CD14-positive monocyte (primary cell): ENCODE data around the gene DZIP1. TPM values are rescaled to one million over a fixed set of nuclear protein-coding genes. Genes with fewer than 3 reads are reported as not detected.

Source experiments
- DNase-seq, 3 donors: peaks; one replicate each; pipeline ENCODE4 v3.0.0-alpha.2; 2011 to 2022
- H2AFZ ChIP-seq: 2 replicates; pipeline ENCODE4 v1.6.0; 2012; ENCODE audit warnings: mild to moderate bottlenecking, low read depth, low read length, inconsistent platforms; ENCODE audit not compliant: insufficient read depth, poor library complexity, severe bottlenecking
- H3K27ac ChIP-seq, 2 donors: 1 replicate in 1 of 2; 2 replicates in 1 of 2; pipeline ENCODE4 v1.5.1; 2012 to 2013; ENCODE audit warnings: low read length in 2 of 2, control low read depth in 1 of 2, inconsistent platforms in 1 of 2, low read depth in 1 of 2, mild to moderate bottlenecking in 1 of 2
- H3K27me3 ChIP-seq, 2 donors: one replicate each; pipeline versions ENCODE4 v1.6.0 to v1.6.1; 2011 to 2013; ENCODE audit warnings: low read length in 2 of 2; ENCODE audit not compliant: control insufficient read depth in 2 of 2, insufficient read depth in 2 of 2
- H3K36me3 ChIP-seq, 2 donors: replicated peaks in 1 of 2; 1 replicate in 1 of 2; 2 replicates in 1 of 2; pipeline versions ENCODE4 v1.5.1 to v1.6.1; 2012 to 2013; ENCODE audit warnings: low read length in 2 of 2, control low read depth in 1 of 2, inconsistent platforms in 1 of 2, mild to moderate bottlenecking in 1 of 2; ENCODE audit not compliant: insufficient read depth in 2 of 2, control insufficient read depth in 1 of 2
- H3K4me1 ChIP-seq, 2 donors: 1 replicate in 1 of 2; 2 replicates in 1 of 2; pipeline versions ENCODE4 v1.5.1 to v1.6.1; 2012 to 2013; ENCODE audit warnings: low read length in 2 of 2, control low read depth in 1 of 2, inconsistent platforms in 1 of 2, mild to moderate bottlenecking in 1 of 2, moderate library complexity in 1 of 2; ENCODE audit not compliant: insufficient read depth in 2 of 2, control insufficient read depth in 1 of 2
- H3K4me2 ChIP-seq: replicated peaks from 2 replicates; pipeline ENCODE3; 2012; ENCODE audit warnings: low read length, moderate library complexity, mild to moderate bottlenecking; ENCODE audit not compliant: poor library complexity, severe bottlenecking; ENCODE audit errors: extremely low read depth
- H3K4me3 ChIP-seq, 3 experiments: fragments of 200-600 bp in 1 of 3; sonication (generic) in 1 of 3; replicated peaks in 1 of 3; 1 replicate in 2 of 3; 2 replicates in 1 of 3; pipeline ENCODE4 v1.5.1; 2011 to 2013; ENCODE audit warnings: low read length in 3 of 3, mild to moderate bottlenecking in 3 of 3, control low read depth in 2 of 3, low read depth in 2 of 3, inconsistent platforms in 1 of 3, moderate library complexity in 1 of 3
- H3K79me2 ChIP-seq: 2 replicates; pipeline ENCODE4 v1.6.0; 2012; ENCODE audit warnings: mild to moderate bottlenecking, control low read depth, inconsistent platforms, low read length, moderate library complexity; ENCODE audit not compliant: insufficient read depth
- H3K9ac ChIP-seq: 2 replicates; pipeline ENCODE4 v1.6.0; 2017; ENCODE audit warnings: low read length, mild to moderate bottlenecking; ENCODE audit not compliant: insufficient read depth, poor library complexity, severe bottlenecking
- H3K9me3 ChIP-seq, 2 donors: replicated peaks in 1 of 2; 1 replicate in 1 of 2; 2 replicates in 1 of 2; pipeline versions ENCODE4 v1.5.1 to v1.6.1; 2012 to 2013; ENCODE audit warnings: low read length in 2 of 2, control low read depth in 1 of 2; ENCODE audit not compliant: control insufficient read depth in 1 of 2, insufficient read depth in 1 of 2
- H4K20me1 ChIP-seq: 2 replicates; pipeline ENCODE4 v1.6.0; 2012; ENCODE audit warnings: mild to moderate bottlenecking, low read length, control low read depth, moderate library complexity; ENCODE audit not compliant: insufficient read depth
- H3K27ac Mint-ChIP-seq, 7 donors: one replicate each; pipeline ENCODE4 v1.8.0; 2020; ENCODE audit warnings: mild to moderate bottlenecking in 7 of 7, mixed read lengths in 7 of 7, moderate library complexity in 6 of 7, inconsistent platforms in 2 of 7
- H3K27me3 Mint-ChIP-seq, 3 donors: one replicate each; pipeline ENCODE4 v1.8.0; 2021 to 2022; ENCODE audit warnings: low read depth in 3 of 3, mild to moderate bottlenecking in 3 of 3, mixed read lengths in 3 of 3, moderate library complexity in 3 of 3, inconsistent platforms in 1 of 3
- H3K36me3 Mint-ChIP-seq, 2 donors: one replicate each; pipeline ENCODE4 v1.8.0; 2020; ENCODE audit warnings: mixed read lengths in 2 of 2, inconsistent platforms in 1 of 2, mild to moderate bottlenecking in 1 of 2
- H3K4me1 Mint-ChIP-seq: one replicate; pipeline ENCODE4 v1.8.0; 2020; ENCODE audit warnings: mild to moderate bottlenecking, mixed read lengths
- H3K4me3 Mint-ChIP-seq, 2 donors: one replicate each; pipeline ENCODE4 v1.8.0; 2020; ENCODE audit warnings: mild to moderate bottlenecking in 2 of 2, mixed read lengths in 2 of 2, moderate library complexity in 1 of 2
- H3K9me3 Mint-ChIP-seq, 7 donors: one replicate each; pipeline ENCODE4 v1.8.0; 2020 to 2022; ENCODE audit warnings: mixed read lengths in 7 of 7, mild to moderate bottlenecking in 6 of 7, moderate library complexity in 6 of 7, inconsistent platforms in 2 of 7
- WGBS: methylation state at CpG from one replicate; pipeline ENCODE4 v1.1.5; 2013; ENCODE audit warnings: missing lambda C conversion rate; ENCODE audit not compliant: insufficient coverage; 5-methylcytosine and 5-hydroxymethylcytosine counted together
- intact Hi-C, 2 donors: fragments of 100-400 bp; cut with micrococcal nuclease; formaldehyde crosslinking; loops; one replicate each; pipeline versions ENCODE4 v1.15.0 to v1.15.1; 2023
- polyA plus RNA-seq, 3 donors: library from polyadenylated mRNA; depleted of rRNA in 1 of 3; unstranded in 2 of 3; stranded (reverse) in 1 of 3; fragments of 300-500 nt in 2 of 3; fragments of >200 nt in 1 of 3; fragmentation: Illumina TruSeq in 2 of 3; gene quantifications; 1 replicate in 2 of 3; 2 replicates in 1 of 3; pipeline ENCODE4 v1.2.3, GENCODE V29; 2012 to 2021
- TF ChIP-seq, protein P1 (sequence below): fragments of 200-600 bp; IDR thresholded peaks from one replicate; pipeline ENCODE4 v1.8.0; 2022; ENCODE audit warnings: antibody characterized with exemption, mild to moderate bottlenecking

DZIP1 gene
- polyA plus RNA-seq, 3 donors: not detected

GRCh38 chr13:95560387-95560786 is 84.1 kb downstream of the DZIP1 start:
- Mint-ChIP-seq H3K27me3 (peaks cover 0 to 3% (median 0%) of the 10 kb centered on the region in 3 donors), H3K9me3 (no peaks in the 10 kb centered on the region), H3K4me3 (no peak overlapping the region), H3K36me3 (no peaks in the 10 kb centered on the region), H3K27ac (no peak overlapping the region), H3K4me1 (peaks cover 13% of the 10 kb centered on the region)
- no peaks in the 10 kb centered on the region for H3K9me3 ChIP-seq
- no peak overlapping the region for H3K4me2 ChIP-seq
- no peaks in the 10 kb centered on the region for H3K36me3 ChIP-seq
- H4K20me1 ChIP-seq: no peaks in the 10 kb centered on the region
- no peak overlapping the region for H3K27ac ChIP-seq
- no peak overlapping the region for H3K9ac ChIP-seq
- TF ChIP-seq, protein P1, sequence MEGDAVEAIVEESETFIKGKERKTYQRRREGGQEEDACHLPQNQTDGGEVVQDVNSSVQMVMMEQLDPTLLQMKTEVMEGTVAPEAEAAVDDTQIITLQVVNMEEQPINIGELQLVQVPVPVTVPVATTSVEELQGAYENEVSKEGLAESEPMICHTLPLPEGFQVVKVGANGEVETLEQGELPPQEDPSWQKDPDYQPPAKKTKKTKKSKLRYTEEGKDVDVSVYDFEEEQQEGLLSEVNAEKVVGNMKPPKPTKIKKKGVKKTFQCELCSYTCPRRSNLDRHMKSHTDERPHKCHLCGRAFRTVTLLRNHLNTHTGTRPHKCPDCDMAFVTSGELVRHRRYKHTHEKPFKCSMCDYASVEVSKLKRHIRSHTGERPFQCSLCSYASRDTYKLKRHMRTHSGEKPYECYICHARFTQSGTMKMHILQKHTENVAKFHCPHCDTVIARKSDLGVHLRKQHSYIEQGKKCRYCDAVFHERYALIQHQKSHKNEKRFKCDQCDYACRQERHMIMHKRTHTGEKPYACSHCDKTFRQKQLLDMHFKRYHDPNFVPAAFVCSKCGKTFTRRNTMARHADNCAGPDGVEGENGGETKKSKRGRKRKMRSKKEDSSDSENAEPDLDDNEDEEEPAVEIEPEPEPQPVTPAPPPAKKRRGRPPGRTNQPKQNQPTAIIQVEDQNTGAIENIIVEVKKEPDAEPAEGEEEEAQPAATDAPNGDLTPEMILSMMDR: no peak
- H3K79me2 ChIP-seq: no peaks in the 10 kb centered on the region
- no peak for DNase-seq
- no peak overlapping the region for H3K4me3 ChIP-seq
- no peak overlapping the region for H2AFZ ChIP-seq
- no peaks in the 10 kb centered on the region for H3K27me3 ChIP-seq
- 100% methylated on average over 2 of the region's 6 CpGs for WGBS
- intact Hi-C loops: no loop called here
- peaks cover 13% of the 10 kb centered on the region in 2 donors for H3K4me1 ChIP-seq

DNA sequence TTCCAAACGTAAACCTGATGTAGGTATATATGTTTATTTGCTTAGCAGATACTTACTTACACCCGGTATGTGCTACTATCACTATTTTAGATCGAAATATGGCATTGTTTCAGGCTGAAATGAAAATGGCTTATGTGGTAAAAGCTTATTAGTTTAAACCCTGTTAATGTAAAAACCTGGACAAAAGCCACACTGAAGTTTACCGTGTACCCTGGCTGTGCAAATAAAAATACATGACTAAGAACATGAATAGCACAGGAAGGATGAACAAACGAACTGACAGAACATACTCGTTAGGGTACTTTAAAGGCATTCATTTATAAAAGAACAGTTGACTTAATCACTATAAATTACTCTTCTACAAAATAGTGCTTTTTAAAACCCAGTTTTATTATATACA is 85.4 kb downstream of the DZIP1 start:
- H3K27ac ChIP-seq: no peak overlapping the region
- H3K9me3 Mint-ChIP-seq: peaks cover 0 to 1% (median 0%) of the 10 kb centered on the region in 7 donors
- no peak overlapping the region for H3K27ac Mint-ChIP-seq
- intact Hi-C loops: no loop called here
- H3K4me1 ChIP-seq: peaks cover 10 to 13% of the 10 kb centered on the region in 2 donors
- WGBS: 80% methylated on average over 1 of the region's 6 CpGs
- TF ChIP-seq, protein P1: no peak
- H3K79me2 ChIP-seq: no peaks in the 10 kb centered on the region
- H3K9me3 ChIP-seq: no peaks in the 10 kb centered on the region
- H3K4me1 Mint-ChIP-seq: peaks cover 12% of the 10 kb centered on the region
- no peak overlapping the region for H3K4me3 ChIP-seq
- no peak overlapping the region for H3K9ac ChIP-seq
- DNase-seq: no peak
- H3K27me3 ChIP-seq: peaks cover 0 to under 1% of the 10 kb centered on the region in 2 donors
- H2AFZ ChIP-seq: no peak overlapping the region
- H4K20me1 ChIP-seq: no peaks in the 10 kb centered on the region
- no peak overlapping the region for H3K4me2 ChIP-seq
- H3K36me3 Mint-ChIP-seq: no peaks in the 10 kb centered on the region
- H3K27me3 Mint-ChIP-seq: peaks cover 3 to 8% (median 4%) of the 10 kb centered on the region in 3 donors
- no peaks in the 10 kb centered on the region for H3K36me3 ChIP-seq
- H3K4me3 Mint-ChIP-seq: no peak overlapping the region
